RKO (cell line): ENCODE data around the gene ZNF296.

Source experiments
- DNase-seq: peaks from one replicate; pipeline ENCODE4 v3.0.0-alpha.2; 2016; ENCODE audit warnings: low spot score

ZNF296 gene

DNA sequence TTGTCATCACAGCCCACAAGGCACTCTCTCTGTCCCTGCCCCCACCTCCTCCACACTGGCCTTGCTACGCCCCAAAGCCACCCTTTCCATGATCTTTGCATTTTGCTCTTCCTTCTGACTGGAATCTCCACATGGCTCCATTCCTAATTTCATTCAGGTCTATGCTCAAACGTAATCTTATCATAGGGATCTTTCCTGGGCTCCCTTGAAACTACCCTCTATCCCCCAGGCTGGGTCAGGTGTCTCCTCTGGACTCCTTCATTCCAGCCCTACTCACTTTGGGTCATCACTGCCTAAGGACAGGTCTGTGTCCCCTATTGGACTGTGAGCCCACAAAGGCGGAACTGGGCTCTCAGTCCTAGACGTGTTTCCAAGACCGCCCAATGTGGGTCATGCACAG lies 5.9 kb upstream of the ZNF296 start:
- no peak for DNase-seq

DNA sequence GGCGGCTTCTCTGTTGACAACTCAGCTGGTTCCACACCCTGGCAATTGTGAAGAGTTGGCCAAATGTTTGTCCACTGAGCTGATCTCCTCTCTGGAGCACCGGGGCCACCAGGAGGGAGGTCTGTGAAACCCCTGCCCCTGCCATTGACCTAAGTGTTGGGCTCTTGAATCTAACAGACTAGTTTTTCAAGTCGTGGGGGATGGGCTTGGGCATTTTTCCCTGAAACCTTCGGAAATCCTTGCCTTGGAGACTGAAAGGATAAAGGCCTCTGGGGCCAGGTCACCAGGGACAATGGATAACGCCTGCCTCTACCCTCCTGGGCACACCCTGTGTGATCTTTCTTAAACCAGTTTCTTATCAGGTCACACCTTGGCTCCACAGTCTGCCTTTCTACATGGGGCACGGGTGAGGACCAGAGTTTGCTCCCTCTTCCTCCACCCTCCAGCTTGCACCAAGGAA lies 3.7 kb upstream of the ZNF296 start:
- DNase-seq, result no peak

DNA sequence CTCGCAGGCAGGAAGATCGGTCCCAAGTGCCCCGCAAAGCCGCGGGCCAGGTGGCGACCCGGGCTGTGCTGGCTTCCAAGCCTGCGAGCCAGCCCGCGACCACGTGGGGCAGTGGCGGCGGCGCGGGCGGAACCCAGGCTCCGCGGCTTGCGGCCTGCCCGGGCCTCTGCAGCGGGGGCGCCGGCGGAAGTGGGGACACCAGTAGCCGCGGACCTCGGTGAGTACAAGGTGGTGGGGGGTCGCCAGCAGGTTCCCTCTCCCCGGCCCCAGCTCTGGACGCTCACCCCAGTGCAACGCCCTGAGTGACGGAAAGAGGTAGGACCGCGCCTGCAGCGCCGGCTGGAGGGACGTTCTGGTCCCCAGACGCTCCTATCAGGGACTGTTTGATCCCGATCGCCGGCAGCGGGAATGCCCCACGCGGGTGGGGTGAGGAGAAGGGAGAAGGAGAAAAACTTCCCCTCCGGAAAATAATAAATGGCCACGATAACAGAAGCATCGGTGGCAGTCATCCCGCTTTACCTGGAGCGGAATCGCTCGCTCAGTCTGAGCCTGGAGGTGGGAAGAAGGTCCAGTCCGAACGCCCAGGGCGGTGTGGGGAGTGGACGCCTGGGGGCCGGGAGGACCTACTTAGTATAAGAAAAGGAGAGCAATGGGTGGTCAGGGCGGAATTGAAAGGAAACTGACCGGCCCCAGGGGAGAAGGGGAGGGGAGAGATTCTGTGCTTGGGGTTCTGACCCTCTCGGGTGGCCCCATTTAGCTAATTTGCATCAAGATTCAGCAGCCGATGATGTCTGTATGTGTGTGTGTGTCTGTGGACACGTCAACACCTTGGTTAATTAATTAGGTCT lies 3.0 kb upstream of the ZNF296 start, which contains the start of gene GEMIN7:
Gene GEMIN7, plus strand, starts transcription at position 198 of the 848 bp plus-strand sequence. CDS start 10,855 bp downstream, outside the sequence.
- peak; percentile 86 for DNase-seq

DNA sequence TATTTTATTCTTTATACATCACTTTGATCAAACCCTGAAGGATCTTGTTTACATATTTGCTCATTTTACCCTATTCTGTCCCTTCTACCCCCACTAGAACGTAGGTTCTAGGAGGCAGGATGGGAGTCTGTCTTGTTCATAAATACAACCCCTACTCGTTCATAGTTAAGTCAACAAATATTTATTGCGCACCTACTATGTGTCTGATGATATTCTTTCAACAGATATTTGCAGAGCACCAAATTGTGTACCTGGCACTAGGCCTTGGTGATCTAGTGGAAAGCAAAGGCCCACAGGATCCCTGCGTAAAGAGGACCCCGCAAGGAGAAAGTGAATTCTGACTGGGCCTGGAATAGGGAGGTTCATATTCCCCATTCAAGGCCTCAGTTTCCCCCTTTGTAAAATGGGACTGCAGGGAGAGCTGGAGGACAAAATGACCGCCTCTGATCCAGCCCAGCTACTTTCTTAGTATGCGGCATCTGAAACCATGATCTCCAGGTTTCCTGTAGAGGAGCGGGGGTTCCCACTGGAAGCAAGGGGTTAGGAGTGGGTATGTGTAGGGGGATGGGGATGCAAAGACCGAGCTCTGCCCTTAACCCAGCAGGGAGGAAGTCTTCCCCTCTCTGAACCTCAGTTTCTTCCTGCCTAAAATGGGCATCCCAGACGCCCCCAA lies 2.2 kb upstream of the ZNF296 start:
- no peak for DNase-seq

DNA sequence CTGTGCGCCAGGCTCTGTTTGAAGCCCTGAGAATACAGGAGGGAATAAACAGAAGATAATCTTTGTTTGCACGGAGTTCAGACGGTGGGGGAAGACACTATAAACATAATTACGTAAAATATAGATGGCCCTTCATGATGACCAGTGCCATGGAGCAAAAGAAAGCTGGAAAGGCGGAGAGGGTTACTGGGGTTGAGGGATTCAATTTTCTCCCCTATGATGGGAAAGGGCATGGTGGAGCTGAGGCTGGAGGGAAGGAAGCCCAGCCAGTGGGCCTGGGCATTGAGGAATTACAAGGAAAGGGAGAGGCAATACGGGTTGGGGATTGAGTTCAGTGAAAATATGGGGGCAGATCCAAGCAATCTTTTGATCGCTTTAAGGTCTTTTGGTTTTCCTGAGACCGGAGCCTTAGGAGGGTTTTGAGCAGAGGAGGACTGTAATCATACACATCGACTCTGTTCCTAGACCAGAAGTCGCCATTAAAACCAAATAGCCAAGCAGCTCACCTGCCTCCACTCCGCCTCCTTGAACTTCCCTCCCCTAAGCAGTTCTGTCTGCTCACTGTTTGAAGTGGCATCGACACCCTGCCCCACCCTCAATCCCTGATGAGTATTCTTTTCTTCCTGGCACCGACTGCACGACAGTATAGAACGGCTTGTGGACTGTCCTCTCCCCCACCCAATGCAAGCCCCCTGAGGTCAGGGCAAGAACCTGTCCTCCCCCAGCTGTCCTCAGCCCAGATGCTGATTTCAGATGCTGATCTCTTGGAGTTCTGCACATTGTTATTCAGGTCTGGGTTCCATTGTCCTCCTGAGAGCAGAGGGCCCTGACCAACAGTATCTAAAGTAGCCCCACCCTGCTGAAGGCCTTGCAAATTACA lies 813 bp upstream of the ZNF296 start:
- DNase-seq, result no peak

DNA sequence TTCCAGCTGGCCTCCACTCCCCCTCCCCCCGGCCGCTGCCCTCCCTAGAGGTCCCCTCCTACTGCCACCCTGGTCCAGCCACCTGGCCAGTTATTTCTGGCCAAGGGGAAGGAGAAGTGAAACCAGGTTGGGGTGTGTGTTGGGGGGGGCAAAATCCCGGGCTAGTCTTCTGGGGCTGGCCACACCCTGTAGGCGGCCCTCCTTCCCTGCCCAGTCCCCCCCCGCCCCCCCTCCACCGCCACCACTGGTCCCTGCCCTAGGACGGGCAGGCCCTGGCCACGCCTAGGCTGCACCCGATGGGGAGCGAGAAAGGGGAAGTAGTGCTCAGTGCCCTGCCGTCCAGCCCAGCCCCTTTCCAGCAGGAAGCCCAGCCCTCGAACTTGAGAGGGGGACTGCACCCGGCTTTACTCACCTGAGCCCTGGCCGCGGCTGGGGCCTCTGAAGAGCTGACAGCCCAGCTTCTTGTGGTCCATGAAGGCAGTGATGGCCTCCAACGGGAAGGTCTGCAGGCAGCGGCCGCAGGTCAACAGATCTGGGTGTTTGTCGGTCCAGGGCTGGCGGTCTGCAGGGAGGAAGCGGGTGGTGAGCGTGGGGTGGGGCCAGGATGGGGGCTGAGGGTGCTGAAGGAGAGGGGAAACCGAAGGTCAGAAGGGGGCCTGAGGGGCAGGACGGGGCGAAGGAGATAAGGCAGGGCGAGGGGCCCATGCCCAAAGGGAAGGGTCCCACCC lies 813 bp downstream of the ZNF296 start:
- peak; percentile 82 for DNase-seq

DNA sequence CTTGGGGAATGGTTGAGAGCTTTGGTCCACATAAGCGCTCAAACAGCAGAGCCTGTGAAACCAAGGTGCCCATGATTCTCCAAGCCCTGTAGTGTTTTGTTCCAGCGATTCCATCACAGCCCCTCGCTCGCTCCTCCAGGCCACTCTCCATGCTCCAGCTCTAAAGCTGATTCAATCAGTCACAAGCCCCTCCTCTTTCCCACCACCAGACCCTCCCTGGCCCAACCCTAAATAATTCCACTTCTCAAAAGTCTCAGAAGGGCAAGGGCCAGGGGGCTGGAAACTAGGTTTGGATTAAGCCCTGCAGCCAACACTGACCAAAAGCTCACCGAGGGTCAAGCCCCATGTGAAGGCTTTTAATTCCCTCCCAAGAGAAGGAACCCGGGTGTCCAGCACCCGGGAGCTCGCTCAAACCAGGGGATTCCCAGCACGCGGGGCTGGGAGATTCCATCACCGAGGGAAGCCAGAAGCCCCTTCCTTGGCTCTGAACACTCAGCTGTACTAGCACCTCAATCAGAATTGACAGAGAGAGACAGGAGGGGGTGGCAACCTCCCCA lies 1.5 kb downstream of the ZNF296 start:
- no peak for DNase-seq

DNA sequence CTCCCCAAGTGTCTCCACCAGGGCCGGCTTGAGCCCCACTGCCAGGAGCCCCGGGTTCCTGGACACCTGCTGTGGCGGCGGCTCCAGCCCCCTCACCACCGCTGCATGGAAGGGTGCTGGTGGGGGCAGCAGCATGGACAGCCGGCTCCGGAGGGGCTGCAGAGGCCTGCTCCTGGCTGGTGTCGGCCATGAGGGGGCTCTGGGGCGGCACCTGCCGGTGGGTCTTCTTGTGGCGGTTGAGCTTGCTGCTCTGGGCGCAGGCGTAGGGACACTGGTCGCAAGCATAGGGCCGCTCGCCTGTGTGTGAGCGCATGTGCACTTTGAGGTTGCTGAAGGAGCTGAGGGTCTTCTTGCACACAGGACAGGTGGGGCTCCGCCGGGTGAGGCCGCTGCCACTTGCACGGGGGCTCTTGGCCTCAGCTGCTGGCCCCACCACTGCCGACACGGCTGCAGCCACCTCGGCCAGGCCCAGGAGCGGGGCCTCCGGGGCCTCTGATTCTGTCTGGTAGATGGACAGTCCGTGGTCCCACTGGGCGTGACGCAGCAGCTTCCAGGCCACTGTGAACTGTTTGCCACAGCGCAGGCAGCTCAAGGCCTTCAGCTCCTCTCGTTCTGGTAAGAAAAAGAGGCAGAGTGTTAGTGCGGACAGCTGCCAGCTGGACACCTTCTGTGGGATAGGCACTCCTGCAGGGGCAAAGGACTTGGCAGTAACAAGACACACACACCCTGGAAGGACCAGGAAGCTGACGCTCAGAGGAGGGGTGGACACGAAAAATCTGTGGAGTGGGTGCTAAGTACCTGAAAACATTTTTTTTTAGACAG lies 4.1 kb downstream of the ZNF296 start:
- DNase-seq, result no peak

DNA sequence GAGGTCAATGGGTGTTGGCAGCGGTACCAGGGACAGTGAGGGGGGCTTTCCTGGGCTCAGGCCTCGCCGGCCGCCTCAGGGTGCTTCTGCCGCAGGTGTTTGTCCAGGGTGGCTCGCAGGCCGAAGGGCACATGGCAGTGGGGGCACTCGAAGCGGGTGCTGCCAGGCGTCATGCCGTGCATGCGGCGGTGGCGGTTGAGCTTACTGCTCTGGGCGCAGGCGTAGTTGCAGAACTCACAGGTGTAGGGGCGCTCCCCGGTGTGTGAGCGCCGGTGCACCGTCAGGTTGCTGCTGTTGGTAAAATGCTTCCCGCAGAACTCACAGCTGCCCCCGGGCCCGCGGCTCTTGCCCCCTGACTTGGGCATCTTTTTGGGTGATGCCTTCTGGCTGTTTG lies 4.7 kb downstream of the ZNF296 start:
- no peak for DNase-seq

DNA sequence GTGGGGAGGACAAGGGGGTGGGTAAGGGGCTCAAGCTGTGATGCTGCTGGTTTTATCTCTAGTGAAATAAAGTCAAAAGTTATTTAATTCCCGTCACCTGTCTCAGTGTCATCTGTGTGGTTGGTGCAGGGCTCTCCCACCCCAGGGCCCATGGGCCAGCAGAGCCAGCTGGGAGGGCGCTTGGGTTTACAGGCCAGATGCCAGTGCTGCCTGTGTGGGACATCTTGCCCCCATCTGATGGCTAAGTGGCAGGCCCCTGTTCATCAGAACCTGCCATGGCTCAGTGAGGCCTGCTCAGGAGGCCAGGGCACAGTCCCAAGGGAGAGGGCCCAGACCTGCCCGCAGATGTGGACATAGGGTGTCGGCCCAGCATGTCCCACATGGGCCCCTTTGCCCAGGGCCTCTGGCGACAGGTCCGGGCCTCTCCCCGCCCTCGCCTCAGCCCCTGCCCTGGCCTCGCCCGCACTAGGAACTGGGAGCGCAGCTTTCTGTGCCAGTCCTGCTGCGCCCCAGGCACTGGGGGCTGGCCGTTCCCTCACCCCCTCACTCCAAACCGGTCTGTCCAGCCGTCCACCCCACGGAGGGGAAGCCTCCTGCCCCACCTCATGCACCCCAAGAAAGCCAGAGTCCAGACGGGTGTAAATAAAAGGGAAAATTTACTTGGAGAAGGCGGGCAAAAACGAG lies 5.3 kb downstream of the ZNF296 start:
- no peak for DNase-seq

DNA sequence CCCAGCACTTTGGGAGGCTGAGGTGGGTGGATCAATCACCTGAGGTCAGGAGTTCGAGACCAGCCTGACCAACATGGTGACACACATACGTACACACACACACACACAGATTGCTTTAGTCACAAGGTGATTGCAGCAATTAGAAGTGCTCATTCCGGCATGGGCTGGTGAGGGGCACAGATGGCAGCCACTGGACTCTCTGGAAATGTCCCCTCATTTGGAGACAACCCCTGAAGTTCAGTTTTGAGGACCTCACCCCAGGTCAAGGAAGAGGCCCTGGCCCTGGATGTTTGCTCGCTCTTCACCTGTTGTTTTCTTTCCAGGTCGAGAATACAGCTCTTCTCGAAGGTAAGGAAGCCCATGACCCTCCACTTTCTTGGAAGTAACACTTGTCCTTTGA lies 6.1 kb downstream of the ZNF296 start:
- no peak for DNase-seq

DNA sequence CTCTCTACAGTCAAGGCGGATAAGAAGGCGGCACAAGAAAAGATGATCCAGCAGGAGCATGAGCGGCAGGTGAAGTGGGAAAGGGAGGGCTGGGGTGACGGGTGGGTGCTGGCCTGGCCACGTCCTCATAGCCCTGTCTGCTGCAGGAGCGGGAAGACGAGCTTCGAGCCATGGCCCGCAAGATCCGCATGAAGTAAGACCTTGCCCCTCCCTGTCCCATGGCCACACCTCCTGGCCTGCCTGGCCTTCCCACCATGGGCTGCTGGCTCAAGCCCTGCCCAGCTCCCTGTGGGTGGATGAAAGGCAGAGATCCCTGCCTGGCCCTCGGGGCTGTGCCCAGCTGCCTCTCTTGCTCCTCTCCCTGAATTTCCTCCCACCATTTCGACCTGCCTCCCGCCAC lies 7.2 kb downstream of the ZNF296 start:
- no peak for DNase-seq

DNA sequence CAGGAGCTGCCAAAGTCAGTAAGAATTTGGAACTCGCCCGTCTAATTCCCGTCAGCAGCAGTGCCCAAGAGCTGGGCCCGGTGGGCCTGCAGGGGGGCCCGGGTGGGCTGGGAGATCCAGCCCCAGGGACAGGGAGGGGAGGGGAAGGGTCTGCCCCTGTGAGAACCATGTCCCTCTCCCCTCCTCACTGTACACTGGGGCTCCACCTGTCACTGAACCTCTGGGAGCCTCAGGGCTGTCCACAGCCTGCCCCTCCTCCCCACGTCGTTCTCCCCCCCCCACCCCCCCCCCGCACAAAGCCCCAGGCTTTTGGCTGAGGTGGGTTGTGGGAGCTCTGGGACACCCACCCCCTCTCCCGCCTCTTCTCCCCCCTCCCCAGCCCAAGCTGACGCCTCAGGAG lies 8.2 kb downstream of the ZNF296 start:
- DNase-seq, result no peak

DNA sequence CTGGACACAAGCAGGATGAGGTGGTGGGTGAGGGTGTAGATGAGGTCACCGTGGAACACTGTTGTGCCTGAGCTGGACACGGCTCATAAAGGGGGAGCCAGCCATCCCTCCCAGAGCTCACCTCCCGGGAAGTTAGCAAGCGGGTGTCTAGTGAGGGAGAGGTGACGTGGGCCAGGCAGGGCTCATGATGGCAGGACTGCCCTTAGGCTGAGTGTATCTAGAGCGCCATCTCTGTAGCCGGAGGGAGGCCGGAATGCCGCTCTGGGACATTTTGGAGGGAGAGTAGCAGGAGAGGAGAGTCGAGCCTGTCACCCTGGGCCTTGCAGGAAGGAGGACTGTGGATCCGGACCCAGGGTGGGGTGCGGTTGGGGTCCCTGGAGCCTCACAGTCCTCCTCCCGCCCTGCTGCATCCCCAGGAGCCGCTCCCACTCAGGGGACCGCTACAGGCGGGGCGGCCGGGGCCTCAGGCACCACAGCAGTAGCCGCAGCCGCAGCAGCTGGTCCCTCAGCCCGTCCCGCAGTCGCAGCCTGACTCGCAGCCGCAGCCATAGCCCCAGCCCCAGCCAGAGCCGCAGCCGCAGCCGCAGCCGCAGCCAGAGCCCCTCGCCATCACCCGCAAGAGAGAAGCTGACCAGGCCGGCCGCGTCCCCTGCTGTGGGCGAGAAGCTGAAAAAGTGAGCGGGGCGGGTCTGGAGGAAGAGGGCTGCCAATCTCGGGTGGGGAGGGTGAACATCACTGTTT lies 9.2 kb downstream of the ZNF296 start:
- DNase-seq, result no peak

DNA sequence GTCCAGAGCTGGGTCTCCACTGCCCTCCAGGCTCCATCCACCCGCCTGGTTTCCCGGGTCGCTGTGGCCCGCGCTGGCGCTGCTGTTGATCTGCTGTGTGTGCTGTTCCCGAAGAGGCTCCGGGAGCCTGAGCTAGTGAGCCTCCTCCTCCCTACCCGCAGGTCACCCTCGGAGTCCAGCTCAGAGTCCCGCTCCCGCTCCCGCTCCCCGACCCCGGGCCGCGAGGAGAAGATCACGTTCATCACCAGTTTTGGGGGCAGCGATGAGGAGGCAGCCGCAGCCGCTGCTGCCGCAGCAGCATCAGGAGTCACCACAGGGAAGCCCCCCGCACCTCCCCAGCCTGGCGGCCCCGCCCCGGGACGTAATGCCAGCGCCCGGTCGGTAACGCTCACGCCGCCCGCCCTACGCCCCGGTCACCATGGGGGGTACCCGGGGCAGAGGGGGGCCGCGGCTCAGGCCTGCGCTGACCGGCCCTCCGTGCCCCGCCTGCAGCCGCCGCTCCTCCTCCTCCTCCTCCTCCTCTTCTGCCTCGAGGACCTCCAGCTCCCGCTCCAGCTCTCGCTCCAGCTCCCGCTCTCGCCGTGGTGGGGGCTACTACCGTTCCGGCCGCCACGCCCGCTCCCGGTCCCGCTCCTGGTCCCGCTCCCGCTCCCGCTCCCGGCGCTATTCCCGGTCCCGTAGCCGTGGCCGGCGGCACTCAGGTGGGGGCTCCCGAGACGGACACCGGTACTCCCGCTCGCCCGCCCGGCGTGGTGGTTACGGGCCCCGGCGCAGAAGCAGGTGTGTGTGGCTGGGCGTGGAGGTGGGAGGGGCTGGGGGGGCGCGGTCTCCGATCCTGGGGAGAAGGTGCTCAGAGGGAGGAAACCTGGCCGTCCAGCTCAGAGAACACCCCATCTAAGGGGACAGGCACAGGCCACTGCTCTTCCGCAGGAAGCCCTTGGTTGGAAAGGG lies 12.2 kb downstream of the ZNF296 start:
- DNase-seq, result no peak

DNA sequence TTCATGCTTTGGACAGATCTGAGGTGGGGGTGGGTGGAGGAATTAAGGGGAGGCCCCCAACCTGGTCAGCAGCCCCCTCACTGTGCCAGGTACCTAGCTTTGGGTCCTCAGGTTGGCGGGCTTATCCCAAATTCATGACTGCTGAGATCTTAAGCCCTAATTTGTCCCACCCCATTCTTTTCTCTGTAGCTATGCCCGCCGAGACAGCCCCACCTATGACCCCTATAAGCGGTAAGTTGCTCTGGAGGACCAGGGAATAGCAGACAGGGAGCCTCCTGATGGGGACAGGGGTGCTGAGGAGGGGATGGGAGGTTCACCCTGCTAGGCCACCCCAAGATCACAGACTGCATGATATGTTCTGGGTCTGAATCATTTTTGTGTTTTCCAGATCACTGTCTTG lies 14.3 kb downstream of the ZNF296 start:
- no peak for DNase-seq

DNA sequence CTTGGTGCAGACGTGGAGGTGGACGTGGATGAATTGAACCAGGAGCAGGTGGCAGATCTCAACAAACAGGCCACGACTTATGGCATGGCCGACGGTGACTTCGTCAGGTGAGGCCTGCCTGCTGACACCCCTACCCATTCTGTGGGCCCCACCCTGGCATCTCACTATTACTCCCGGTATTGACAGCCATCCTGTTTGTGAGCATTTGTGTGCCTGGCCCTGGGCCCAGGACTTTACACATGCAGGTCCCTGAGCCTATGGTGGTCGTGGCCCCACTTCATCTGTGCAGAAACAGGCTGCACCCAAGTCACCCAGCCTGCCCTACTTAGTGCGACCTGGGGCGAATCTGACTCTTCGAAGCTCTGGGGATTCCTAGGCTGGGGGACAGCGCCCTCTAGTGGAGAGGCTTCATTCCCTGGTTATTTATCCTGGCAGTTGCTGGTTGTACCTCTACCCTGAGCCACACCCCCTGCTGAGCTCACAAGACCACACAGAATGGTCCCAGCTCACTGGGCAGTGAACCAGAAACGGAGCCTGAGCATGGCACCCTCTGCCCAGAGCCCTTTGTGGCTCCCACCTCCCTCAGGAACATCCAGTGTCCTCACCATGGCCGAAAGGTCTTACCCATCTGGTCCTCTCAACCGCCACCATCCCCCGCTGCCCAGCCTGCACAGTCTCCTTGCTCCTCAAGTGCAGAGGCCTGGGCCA lies 16.9 kb downstream of the ZNF296 start:
- peak; percentile 79 for DNase-seq
